Measurements from ENCODE around the gene STX16. TPM values are rescaled to one million over a fixed set of nuclear protein-coding genes. Genes with fewer than 3 reads are reported as not detected.

The STX16 gene
- total RNA-seq, 1 experiment from 2014 or later, result 97.0 TPM

- no peak overlapping the region for H3K4me3 Mint-ChIP-seq (ENCODE audit: unreplicated experiment)
- no peaks in the 10 kb centered on the region for H3K4me1 Mint-ChIP-seq (ENCODE audit: low read depth, unreplicated experiment)
- BruUV-seq (replicated peaks), result no TSS peak
- H3K36me3 Mint-ChIP-seq (ENCODE audit: insufficient read depth, unreplicated experiment), result no peaks in the 10 kb centered on the region
- peak in 1 of 2 experiments; percentile 2 for TF ChIP-seq CTCF (IDR thresholded peaks at IDR 0.05; ENCODE audit: insufficient read depth in 1 of 2, low read depth in 1 of 2, low read length in 1 of 2, severe bottlenecking in 1 of 2, unreplicated experiment in 1 of 2)
- DNase-seq, result peak in 1 of 2 experiments; percentile 56
- Histone ChIP-seq H3K9me3 (no peaks in the 10 kb centered on the region), H3K36me3 (ENCODE audit: control insufficient read depth, insufficient read depth, low read length) (peaks cover 1% of the 10 kb centered on the region; the same call in 1 of the 2 replicates), H3K27me3 (replicated peaks; ENCODE audit: control insufficient read depth, insufficient read depth, low read length) (no peaks in the 10 kb centered on the region), H3K4me1 (peaks cover 18% of the 10 kb centered on the region), H3K4me3 (ENCODE audit: low read depth, low read length) (no peak overlapping the region)
- intact Hi-C loops (cut with micrococcal nuclease; ENCODE audit: unreplicated experiment), result loop anchor here (5.0 kb wide), 2 partner anchors 40 to 455 kb away; partner anchors contain the start of gene STX16
- POLR2A ChIA-PET, result no interaction called here
- H3K27ac Mint-ChIP-seq (ENCODE audit: unreplicated experiment), result no peak overlapping the region
- H3K9me3 Mint-ChIP-seq (ENCODE audit: unreplicated experiment), result no peaks in the 10 kb centered on the region
- CTCF ChIA-PET, result interaction anchor here (0.5 to 1.2 kb wide), 3 partner anchors 25 to 1110 kb away, joined by 3 to 4 read pairs (median 3); partner anchors contain the start of gene STX16
- no peaks in the 10 kb centered on the region for H3K27me3 Mint-ChIP-seq (ENCODE audit: insufficient read depth, unreplicated experiment)
Measured at GRCh38 chr20:58691773-58692578, 40.9 kb downstream of the STX16 start.

DNA sequence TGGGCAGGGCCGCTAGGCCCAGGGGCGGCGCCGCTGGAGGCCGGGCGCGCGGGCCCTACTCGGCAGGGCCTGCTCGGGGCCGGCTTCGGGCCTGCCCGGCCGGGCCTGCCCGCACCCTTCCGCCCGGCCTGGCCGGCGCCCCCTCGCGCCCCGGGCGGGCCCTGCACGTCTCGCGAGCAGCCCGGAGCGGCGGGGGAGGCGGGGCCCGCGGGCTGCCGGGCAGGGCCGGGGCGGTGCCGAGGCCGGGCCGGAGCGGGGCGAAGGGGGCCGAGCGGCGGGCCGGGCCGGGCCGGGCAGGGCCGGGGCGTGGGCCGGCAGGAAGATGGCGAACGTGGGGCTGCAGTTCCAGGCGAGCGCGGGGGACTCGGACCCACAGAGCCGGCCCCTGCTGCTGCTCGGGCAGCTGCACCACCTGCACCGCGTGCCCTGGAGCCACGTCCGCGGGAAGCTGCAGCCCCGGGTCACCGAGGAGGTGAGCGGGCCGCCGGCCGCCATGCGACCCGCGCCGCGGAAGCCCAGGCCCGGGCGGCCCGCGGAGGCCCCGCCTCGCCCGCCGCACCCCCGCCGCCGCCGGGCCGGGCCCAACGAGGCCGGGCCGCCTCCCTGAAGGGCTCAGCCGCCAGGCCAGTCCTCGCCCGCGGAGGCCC, 41.6 kb downstream of the STX16 start, which contains the start of gene NPEPL1:
Gene NPEPL1, plus strand, starts transcription at position 222 of the 647 bp plus-strand sequence. Its CDS starts 101 bp downstream, at position 323.
- Histone ChIP-seq H3K4me3 (ENCODE audit: low read depth, low read length) (peak within 1 kb of the TSS; percentile 72), H3K9me3 (no peaks in the 10 kb centered on the region), H3K4me1 (peaks cover 18% of the 10 kb centered on the region), H3K27me3 (replicated peaks; ENCODE audit: control insufficient read depth, insufficient read depth, low read length) (no peaks in the 10 kb centered on the region), H3K36me3 (ENCODE audit: control insufficient read depth, insufficient read depth, low read length) (peaks cover 1% of the 10 kb centered on the region; the same call in 1 of the 2 replicates)
- Mint-ChIP-seq H3K27ac (ENCODE audit: unreplicated experiment) (peak within 1 kb of the TSS; percentile 57), H3K4me3 (ENCODE audit: unreplicated experiment) (peak within 1 kb of the TSS; percentile 72), H3K4me1 (ENCODE audit: low read depth, unreplicated experiment) (no peaks in the 10 kb centered on the region), H3K27me3 (ENCODE audit: insufficient read depth, unreplicated experiment) (no peaks in the 10 kb centered on the region), H3K36me3 (ENCODE audit: insufficient read depth, unreplicated experiment) (no peaks in the 10 kb centered on the region), H3K9me3 (ENCODE audit: unreplicated experiment) (no peaks in the 10 kb centered on the region)
- ChIA-PET POLR2A (no interaction called here), CTCF (interaction anchor here (0.6 to 1.9 kb wide), 4 partner anchors 20 to 763 kb away, joined by 3 to 9 read pairs (median 3); partner anchors contain the start of gene STX16)
- BruUV-seq (replicated peaks), result no TSS peak
- intact Hi-C loops (cut with micrococcal nuclease; ENCODE audit: unreplicated experiment), result loop anchor here (5.0 kb wide), 2 partner anchors 40 to 455 kb away; partner anchors contain the start of gene STX16
- DNase-seq, result peak; percentile 68 to 93
- peak in 1 of 2 experiments; percentile 33 for TF ChIP-seq CTCF (IDR thresholded peaks at IDR 0.05; ENCODE audit: insufficient read depth in 1 of 2, low read depth in 1 of 2, low read length in 1 of 2, severe bottlenecking in 1 of 2, unreplicated experiment in 1 of 2)
